RWPE1 (cell line): ENCODE data around the gene NFIA.
A peak's percentile ranks its signal among the peaks of the same experiment; 100 is the strongest.

ENCODE experiments used
- CTCF ChIA-PET: fragments of 350-600 bp; sonication (Branson Sonifier 250); formaldehyde crosslinking; extraction: SDS; loops from one replicate; lab custom pipeline; 2021; lab: Yijun Ruan, JAX
- POLR2A ChIA-PET: fragments of 400-600 bp; formaldehyde crosslinking; extraction: SDS; loops from one replicate; lab custom pipeline; 2020; ENCODE audit warnings: antibody characterized with exemption; ENCODE audit not compliant: low non-redundant PET; lab: Yijun Ruan, JAX
- DNase-seq: peaks from one replicate; pipeline ENCODE4 v3.0.0; 2012; ENCODE audit warnings: low spot score
- H3K27ac ChIP-seq: fragments of 450-650 bp; 2 replicates; pipeline ENCODE4 v1.5.1; 2017
- CTCF ChIP-seq: fragments of 450-650 bp; conservative IDR thresholded peaks from 2 replicates; pipeline ENCODE4 v1.5.1; 2017; ENCODE audit warnings: low read depth, mild to moderate bottlenecking

Gene NFIA

GRCh38 chr1:61241411-61241838 is 159.1 kb downstream of the NFIA start:
- no peak for DNase-seq
- TF ChIP-seq CTCF = no peak
- ChIA-PET CTCF (interaction anchor here (0.6 to 1.5 kb wide), 3 partner anchors 8 to 191 kb away, joined by 3 to 6 read pairs (median 5); no protein-coding TSS in a partner anchor), POLR2A (no interaction called here)
- peak overlapping the region; percentile 64 for H3K27ac ChIP-seq

- no peak overlapping the region for H3K27ac ChIP-seq
- TF ChIP-seq CTCF = no peak
- no peak for DNase-seq
- POLR2A ChIA-PET = no interaction called here
- CTCF ChIA-PET = interaction anchor here (1.2 to 1.5 kb wide), 2 partner anchors 9 to 192 kb away, joined by 5 to 6 read pairs; no protein-coding TSS in a partner anchor
Measured at GRCh38 chr1:61241973-61242381, 159.6 kb downstream of the NFIA start.

DNA sequence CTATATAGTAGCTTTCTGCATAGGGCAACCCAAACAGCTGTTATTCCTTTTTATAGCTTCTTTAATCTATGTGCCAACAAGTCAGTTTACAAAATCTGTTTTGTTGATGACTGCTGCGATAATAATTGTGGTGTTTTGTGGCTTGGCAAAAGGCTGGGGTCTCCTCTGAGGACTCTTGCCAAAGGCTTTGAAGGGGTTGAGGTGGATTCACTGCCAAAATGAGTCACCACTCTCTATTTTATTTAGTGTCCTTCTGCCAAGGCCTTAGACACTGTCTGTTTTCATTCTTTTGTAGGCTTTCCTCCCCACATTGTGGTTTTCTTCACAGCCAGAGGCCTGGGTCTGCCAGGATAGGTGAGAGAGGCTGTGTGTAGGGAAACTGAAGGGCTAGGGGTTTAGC is 161.8 kb downstream of the NFIA start:
- ChIA-PET POLR2A (no interaction called here), CTCF (interaction anchor here (0.7 to 1.0 kb wide), 2 partner anchors 20 to 1099 kb away, joined by 3 to 4 read pairs; no protein-coding TSS in a partner anchor)
- TF ChIP-seq CTCF = no peak
- peak; percentile 19 for DNase-seq
- no peak overlapping the region for H3K27ac ChIP-seq

- ChIA-PET POLR2A (interaction anchor here (0.6 kb wide), 1 partner anchor 10 kb away, joined by 3 read pairs; no protein-coding TSS in a partner anchor), CTCF (interaction anchor here (0.6 kb wide), 1 partner anchor 16 kb away, joined by 3 read pairs; no protein-coding TSS in a partner anchor)
- DNase-seq = no peak
- no peak overlapping the region for H3K27ac ChIP-seq
- no peak for TF ChIP-seq CTCF
Measured at GRCh38 chr1:61245696-61246400, 163.5 kb downstream of the NFIA start.

DNA sequence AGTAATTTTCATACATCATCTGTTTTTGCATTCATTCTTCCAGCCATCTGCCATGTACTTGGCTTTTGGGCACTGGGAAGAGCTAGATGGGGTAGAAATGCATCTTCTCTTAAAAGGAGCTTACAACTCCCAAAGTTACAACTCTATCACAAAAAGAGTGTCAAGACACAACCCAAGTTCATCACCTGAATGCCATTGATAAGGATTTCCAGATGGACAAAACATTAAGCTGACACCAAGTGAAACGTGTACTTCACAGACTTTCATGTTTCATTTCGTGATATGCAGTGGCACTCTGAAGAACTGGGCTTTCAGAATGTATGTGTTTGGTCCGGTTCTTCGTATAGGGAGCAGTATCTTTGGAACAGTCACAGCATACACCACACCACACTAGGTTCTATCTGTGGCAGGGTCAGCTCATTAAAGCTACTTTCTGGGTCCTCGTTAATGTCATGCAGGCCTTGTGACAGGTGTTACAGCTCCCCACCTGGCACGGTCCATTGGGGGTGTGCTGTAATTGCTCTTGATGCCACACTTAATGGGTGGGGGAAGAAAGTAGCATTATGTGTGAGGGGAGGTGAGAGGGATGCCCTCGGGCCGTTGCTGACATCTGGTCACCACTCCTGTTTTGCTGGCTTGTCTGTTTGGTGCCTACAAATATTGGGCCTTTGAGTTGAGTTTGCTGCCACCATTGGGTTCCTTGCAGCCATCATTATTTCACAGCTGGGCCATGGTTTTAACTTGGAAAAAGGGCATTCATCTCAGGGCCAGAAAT is 164.9 kb downstream of the NFIA start:
- no peak for TF ChIP-seq CTCF
- POLR2A ChIA-PET = no interaction called here
- no peak for DNase-seq
- no peak overlapping the region for H3K27ac ChIP-seq
- CTCF ChIA-PET = interaction anchor here (0.6 to 0.7 kb wide), 2 partner anchors 10 to 338 kb away, joined by 3 to 4 read pairs; no protein-coding TSS in a partner anchor

- ChIA-PET CTCF (interaction anchor here (0.6 kb wide), 1 partner anchor 337 kb away, joined by 3 read pairs; no protein-coding TSS in a partner anchor), POLR2A (no interaction called here)
- no peak for DNase-seq
- no peak for TF ChIP-seq CTCF
- H3K27ac ChIP-seq = no peak overlapping the region
Measured at GRCh38 chr1:61247881-61248752, 165.8 kb downstream of the NFIA start.
